ENCODE data around the gene TGFBR2.

DNA sequence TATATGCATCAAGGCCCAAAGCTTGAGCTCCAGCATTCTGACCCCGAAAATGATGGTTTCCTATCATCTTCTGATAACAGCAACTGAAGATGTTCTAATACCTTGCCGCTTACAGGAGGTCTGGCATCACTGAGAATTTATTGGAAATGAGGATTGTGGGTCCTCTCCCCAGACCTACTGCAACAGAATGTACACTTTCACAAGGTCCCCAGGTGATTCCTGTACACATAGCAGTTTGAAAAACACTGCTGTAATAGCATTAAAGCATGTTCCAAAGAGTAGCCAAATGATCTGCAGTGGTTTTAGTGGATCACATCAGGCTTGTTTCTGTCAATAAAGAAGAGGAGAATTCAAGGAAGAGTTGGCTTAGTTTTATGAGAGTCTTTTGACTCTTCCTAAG is 11.3 kb downstream of the TGFBR2 start:
- no peak for TF ChIP-seq POLR2A (IDR thresholded peaks at IDR 0.05)
- TF ChIP-seq, protein P1, sequence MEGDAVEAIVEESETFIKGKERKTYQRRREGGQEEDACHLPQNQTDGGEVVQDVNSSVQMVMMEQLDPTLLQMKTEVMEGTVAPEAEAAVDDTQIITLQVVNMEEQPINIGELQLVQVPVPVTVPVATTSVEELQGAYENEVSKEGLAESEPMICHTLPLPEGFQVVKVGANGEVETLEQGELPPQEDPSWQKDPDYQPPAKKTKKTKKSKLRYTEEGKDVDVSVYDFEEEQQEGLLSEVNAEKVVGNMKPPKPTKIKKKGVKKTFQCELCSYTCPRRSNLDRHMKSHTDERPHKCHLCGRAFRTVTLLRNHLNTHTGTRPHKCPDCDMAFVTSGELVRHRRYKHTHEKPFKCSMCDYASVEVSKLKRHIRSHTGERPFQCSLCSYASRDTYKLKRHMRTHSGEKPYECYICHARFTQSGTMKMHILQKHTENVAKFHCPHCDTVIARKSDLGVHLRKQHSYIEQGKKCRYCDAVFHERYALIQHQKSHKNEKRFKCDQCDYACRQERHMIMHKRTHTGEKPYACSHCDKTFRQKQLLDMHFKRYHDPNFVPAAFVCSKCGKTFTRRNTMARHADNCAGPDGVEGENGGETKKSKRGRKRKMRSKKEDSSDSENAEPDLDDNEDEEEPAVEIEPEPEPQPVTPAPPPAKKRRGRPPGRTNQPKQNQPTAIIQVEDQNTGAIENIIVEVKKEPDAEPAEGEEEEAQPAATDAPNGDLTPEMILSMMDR (IDR thresholded peaks at IDR 0.05), result no peak
- TF ChIP-seq POLR2AphosphoS5 (IDR thresholded peaks at IDR 0.05), result no peak
